ENCODE results near the gene DGKE.

The DGKE gene

DNA sequence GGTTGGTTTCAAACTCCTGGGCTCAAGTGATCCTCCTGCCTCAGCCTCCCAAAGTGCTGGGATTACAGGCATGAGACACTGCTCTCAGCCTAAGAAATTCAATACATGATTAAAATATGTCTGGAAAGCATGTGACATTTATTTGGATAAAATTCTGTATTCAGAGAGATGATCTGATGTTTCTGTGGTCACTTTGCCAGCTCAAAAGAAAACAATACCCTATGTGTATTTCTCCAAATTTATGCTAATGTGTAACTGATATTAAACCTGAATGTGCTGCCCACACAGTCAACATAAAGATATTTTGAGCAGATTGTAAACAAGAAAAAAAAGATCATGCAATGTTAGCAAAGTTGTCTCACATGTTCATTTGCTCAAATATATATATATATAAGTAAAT, 16.9 kb upstream of the DGKE start:
- no peak for DNase-seq

DNA sequence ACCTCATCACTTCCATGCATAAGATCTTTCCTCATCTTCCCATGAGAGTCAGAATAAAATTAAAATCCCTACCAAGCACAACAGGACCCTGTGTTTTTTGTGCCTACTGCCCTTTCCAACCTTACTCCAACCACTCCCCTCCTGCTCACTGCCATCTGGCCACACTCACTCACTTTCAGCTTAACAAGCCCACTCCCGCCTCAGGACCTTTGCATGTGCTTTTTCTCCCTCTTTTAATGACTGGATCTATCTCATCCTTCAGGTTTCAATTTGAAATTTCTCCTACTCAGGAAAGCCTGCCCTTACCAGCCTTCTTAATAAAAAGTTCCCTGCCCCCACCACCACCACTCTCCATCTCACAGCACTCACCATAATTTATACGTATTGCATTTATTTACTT, 14.9 kb upstream of the DGKE start:
- DNase-seq = no peak

GRCh38 chr17:56819431-56820145, 14.4 kb upstream of the DGKE start:
- DNase-seq = peak; percentile 80

- DNase-seq = no peak
These were observed 13.7 kb upstream of the DGKE start for GRCh38 chr17:56820207-56820606.

DNA sequence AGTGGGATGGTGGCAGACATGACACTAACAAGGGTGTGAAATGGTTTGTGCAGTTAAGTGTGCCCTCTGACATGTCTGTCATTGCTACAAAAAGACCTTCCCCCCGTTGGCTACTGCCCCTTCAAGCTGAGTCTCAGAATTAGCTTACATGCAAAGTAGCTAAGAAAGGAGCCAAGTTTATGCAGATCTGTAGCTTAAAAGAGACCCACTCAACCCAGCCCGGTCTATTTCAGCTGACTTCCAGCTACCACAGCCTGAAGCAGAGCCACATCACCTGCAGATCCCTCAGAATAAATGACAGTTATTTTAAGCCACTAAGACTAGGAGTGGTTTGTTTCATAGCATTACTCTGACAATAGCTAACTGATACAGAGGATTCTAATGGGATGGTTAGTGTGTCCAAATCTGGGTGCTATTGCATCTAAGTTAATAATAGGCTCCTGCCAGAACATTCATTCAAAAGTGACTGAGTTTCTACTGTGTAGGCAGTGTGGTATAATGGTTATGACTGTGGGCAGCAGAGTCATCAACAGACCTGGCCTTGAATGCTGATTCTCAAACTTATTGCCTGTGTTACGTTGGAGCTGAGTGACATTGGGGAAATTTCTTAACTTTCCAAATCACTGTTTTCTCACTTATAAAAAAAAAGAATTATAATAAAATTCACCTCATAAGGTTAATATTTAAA, 12.0 kb upstream of the DGKE start:
- no peak for DNase-seq

- no peak for DNase-seq
These were observed 11.2 kb upstream of the DGKE start for GRCh38 chr17:56822725-56823124.

DNA sequence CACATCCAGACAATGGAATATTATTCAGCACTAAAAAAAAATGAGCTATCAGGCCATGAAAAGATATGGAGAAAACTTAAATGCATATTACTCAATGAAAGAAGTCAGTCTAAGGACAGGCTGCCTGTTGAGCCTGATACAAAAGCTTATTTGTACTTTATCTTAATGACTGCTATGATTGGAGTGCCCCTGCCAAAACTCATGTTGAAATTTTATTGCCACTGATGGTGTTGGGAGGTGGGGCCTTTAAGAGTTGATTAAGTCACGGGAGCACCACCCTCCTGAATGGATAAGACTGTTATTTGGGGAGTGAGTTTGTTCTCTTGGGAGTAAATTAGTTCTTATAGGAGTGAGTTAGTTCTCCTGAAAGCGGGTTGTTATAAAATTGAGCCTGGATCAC, 10.1 kb upstream of the DGKE start:
- DNase-seq = no peak

- no peak for DNase-seq
These were observed 9.4 kb upstream of the DGKE start for GRCh38 chr17:56824503-56824902.

- no peak for DNase-seq
These were observed 7.1 kb upstream of the DGKE start for GRCh38 chr17:56826611-56827414.

DNA sequence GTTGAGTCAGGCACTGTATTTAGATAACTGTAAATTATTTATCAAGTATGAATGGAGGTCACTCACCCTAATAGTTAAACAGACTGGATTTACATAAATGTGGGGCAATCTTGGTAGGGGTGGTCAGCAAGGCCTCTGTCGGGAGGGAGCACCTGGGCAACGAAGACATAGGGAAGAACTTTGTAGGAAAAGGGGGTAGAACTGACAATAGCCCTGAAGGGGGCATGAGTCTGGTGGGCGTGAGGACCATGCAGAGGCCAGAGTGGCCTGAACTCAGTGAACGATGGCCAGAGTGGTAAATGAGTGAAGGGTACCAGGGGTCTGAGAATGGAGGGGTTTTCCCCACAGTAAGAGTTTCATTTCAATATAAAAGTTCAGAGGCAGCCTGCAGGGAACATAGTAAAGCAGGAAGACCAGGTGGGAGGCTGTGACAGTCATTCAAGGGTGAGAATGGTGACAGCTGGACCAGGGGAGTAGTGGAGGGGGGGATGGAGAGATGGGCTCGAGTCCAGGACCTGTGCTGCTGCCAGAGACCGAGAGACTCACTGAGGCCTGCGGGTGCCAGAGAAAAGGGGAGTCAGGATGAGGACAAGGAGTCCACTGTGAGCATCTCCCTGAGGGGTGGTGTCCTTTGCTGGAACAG, 3.1 kb upstream of the DGKE start:
- DNase-seq = no peak

- no peak for DNase-seq
These were observed 2.4 kb upstream of the DGKE start for GRCh38 chr17:56831369-56832095.

DNA sequence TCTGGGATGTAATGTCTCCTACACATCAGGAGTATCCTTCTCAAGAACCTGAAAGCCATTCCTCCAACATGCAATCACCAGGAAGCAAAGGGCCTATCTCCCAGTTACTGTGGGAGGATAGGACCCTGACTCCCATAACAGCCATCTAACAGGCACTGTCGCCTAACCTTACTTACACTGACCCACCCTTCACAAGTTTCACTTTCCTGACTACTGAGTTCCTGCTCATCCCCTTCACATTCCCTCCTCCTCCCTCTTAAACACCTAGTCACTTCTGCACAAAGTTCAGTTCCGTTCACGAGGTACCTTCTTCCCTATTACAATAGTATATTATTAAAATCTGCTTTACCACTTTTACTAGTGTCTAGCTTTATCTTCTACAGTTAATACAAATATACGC, 1.5 kb upstream of the DGKE start:
- no peak for DNase-seq

DNA sequence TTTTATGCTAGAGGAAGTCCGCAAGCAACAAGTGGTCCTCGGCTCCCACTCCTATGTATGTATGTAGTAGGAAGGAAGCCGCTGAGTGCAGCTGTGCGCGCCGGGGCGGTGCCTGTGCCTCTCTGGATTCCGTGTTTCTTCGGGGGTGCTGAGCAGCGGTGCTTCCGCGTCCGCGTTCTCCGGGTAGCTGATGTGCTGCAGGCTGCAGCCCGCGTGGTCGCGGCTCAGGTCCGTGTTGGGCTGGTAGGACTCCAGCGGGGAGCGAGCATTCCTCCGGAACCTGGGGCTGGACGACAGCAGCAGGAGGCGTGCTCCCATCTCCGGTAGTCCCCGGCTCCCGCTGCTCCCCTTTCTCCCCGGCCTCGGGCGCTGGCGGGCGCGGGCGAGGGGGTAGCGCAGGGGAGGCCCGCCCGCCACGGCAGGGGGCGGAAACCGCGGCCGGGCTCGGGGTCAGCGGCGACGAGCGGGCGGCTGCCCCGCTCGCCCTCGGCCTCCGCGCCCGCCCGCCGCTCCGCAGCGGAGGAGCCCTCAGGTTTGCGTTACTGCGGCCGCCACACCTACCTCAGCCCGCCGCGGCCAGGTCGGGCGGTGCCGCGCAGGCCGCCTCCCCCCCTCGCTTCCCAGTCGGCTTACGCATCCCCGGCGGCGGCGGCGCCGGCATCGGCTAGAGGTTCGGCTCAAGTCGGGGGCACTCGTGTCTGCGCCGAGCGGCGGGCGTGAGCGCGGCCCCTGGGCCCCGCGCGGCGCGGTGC, 718 bp upstream of the DGKE start:
- DNase-seq = no peak

DNA sequence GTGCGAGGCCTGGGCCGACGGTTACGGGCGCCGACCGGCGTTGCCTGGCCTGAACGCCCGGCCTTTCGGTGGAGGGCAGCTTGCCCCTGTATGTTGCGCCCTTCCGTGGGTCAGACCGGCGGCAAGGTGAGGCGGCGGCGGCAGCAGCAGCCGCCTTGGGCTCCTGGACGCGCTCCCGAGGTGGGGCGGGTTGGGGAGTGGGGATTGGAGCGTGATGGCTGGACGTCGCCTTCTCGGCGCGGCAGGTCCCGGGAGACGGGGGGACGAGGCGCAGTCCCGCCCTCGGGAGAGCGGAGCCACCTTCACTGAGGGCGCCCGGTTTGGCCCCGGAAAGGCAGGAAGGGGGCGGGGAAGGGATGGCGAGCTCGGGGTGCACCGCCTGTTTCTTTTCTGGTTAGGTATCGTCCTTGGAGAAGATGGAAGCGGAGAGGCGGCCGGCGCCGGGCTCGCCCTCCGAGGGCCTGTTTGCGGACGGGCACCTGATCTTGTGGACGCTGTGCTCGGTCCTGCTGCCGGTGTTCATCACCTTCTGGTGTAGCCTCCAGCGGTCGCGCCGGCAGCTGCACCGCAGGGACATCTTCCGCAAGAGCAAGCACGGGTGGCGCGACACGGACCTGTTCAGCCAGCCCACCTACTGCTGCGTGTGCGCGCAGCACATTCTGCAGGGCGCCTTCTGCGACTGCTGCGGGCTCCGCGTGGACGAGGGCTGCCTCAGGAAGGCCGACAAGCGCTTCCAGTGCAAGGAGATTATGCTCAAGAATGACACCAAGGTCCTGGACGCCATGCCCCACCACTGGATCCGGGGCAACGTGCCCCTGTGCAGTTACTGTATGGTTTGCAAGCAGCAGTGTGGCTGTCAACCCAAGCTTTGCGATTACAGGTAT, 671 bp downstream of the DGKE start:
- DNase-seq = no peak

DNA sequence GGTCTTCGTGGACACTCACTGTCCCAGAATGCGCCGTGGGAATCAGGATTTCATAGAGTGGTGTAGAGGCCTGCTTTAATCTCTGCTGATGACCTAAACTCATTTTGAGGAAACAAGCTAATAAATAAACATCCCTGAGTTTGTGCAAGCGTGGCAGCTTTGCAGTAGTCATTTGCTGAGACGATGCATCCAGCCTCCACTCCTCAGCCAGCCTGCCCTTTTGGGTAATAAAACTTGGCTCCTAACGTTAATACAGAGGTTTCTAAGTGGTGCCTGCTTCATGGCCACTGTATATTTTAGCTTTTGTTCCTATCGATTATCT, 1.3 kb downstream of the DGKE start:
- DNase-seq = no peak

- DNase-seq = no peak
These were observed 4.7 kb downstream of the DGKE start for GRCh38 chr17:56838687-56839086.

DNA sequence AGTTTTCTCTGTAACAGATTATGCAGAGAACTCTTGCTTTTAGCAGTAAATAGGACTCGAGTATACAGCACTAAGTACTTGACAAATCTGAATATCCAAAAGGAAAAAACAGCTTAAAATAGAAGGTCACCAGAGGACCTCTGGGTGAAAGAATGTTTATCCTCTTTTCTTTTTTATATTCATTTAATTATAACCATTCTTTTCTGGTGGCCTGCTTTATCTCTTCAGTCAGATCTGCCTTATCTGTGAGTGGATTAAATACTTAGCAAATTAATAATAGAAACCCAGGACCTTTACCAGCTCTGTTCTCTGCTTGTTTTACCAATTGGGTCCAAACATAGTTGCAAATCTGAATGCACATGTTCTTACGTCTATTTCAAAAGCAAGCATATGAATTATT, 8.6 kb downstream of the DGKE start:
- DNase-seq = no peak

GRCh38 chr17:56845934-56846333, 12.0 kb downstream of the DGKE start:
- DNase-seq = no peak

DNA sequence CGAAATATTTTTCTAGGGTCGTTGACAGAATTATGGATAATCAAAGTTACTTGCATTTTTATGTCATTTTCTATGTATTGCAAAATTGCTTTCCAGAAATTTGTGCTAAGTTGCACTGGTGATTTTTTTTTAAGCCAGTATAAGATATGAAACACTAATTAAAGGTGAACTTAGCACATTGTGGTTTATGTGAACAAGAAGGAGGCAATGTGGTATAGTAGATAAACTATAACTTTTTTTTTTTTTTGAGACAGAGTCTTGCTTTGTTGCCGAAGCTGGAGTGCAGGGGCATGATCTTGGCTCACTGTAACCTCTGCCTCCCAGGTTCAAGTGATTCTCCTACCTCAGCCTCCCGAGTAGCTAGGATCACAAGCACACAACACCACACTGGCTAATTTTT, 13.2 kb downstream of the DGKE start:
- DNase-seq = no peak

GRCh38 chr17:56849131-56849530, 15.2 kb downstream of the DGKE start:
- no peak for DNase-seq

DNA sequence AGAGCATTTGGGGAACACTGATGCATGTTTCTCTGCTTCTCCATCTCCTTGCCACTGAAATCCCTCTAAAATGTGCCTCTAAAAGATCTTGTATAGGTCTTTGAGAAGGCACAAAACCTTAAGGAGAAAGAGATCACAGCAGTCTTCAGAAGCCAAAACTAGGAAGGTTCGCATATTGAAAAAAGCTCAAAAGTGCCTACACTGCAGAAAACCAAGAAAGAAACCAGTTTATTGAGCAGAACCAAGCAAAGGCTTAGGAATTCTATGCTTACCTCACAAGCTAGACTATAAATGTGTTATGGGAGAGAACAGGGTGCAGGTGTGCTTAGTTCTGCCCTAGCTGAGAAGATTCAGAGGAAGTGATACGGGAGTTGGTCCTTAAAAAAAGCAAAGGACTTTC, 16.6 kb downstream of the DGKE start:
- no peak for DNase-seq
